C4-2B (cell line): ENCODE measurements around the gene HAND2.

Experiments
- H3K27ac ChIP-seq: fragments of 450-650 bp; 2 replicates; pipeline ENCODE4 v1.5.1; 2017
- CTCF ChIP-seq: fragments of 450-650 bp; conservative IDR thresholded peaks from 2 replicates; pipeline ENCODE4 v1.5.1; 2017; ENCODE audit warnings: mild to moderate bottlenecking
- ZFX ChIP-seq: fragments of 450-650 bp; IDR thresholded peaks from 2 replicates; pipeline ENCODE4 v1.6.1; 2017

Gene HAND2

GRCh38 chr4:173522951-173523395 is 7.1 kb downstream of the HAND2 start:
- no peak overlapping the region for H3K27ac ChIP-seq
- TF ChIP-seq CTCF (no peak), ZFX (no peak)

DNA sequence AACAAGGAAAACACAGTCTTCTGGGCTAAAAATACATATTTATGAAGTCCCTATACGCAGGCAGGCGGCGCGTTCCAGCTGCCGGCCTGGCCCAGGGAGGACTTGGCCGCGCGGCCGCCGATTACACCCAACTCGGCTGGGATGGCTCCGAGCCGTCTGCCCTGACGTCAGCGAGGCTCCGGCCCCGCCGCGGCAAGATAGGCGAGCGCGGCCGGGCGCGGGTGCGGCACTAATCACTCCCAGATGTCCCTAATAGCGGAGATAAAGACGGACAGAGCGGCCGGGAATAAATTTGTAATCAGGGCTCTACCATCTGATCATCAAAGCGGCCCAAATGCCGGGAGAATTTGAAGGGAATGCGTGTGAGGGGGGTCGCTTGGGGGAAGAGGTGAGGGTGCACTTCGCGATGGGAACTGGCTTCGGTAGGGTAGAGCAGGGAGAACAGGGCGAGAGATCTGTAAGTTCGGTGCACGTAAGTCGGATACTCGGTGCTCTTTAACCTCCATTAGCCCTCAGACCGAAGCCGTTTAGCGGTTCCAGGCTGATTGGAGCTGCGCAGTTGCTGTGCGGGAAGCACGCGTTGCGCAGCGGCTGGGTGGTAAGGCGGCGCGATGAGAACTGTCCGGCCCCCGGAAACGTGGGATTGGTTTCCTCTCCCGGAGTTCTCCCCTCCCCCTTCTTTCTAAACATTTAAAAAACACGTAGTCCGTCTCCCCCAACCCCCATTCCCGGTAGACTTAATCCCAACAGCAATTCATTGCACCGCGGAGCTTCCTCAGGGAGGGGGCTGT is 7.7 kb downstream of the HAND2 start:
- TF ChIP-seq CTCF (no peak), ZFX (no peak)
- H3K27ac ChIP-seq = no peak overlapping the region

DNA sequence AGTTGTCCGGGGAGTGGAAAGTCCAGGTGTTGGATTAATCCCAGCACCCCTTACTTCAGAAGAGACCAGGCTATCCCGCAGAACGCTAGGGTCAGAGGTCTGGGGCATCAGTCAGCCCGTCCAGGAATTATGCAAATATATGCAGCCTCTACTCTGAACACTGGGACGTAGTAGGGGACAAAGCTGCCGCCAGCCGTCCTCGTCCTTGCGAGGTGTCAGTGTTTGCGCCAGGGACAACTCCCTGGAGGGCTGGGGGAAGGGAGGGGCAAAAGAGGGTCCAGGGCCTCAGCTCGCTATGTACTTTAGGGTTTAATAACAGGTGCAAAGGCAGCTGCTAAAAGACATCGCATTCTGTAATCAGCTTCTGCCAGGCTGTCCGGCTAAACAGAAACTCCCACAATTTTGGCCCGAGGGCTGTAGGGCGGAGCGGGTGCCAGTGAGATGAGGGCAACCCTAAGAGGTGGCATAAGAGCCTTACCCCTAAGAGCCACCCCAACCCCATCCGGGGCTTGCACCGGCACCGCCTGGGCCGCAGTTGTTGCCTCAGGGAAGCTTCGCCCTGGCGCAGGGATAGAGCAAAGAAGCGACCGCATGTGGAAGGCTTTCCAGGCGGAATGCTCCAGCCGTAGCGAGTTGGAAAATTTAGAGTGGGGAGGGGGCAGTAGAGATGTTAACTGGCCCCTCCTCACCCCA is 8.4 kb downstream of the HAND2 start:
- no peak overlapping the region for H3K27ac ChIP-seq
- no peak for TF ChIP-seq CTCF
- no peak for TF ChIP-seq ZFX

DNA sequence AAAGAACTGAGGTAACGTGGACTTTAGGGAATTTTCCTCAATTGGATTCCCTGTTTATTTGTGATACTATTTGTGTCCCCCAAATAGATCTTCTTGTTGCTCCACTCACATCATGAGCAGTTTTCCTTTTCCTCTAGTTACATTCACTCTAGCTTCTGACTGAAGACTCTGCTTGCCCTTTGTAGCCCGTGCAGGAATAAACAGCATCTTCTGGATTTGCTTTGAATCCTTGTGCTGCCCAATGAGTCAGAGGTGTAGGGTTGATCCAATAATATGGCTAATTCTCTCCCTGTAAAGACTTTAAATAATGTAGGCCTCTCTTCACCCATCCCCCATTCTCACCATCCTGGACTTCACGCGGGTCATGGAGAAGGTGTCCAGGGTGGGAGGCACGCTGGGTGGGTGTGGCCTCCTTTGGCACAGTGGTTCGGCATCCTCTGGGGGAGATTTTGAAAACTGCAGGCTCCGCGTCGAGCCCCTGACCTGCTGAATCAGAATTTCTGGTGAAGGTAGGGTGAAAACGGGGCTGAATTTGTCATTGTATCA is 9.0 kb downstream of the HAND2 start:
- H3K27ac ChIP-seq = no peak overlapping the region
- TF ChIP-seq ZFX (no peak), CTCF (no peak)

DNA sequence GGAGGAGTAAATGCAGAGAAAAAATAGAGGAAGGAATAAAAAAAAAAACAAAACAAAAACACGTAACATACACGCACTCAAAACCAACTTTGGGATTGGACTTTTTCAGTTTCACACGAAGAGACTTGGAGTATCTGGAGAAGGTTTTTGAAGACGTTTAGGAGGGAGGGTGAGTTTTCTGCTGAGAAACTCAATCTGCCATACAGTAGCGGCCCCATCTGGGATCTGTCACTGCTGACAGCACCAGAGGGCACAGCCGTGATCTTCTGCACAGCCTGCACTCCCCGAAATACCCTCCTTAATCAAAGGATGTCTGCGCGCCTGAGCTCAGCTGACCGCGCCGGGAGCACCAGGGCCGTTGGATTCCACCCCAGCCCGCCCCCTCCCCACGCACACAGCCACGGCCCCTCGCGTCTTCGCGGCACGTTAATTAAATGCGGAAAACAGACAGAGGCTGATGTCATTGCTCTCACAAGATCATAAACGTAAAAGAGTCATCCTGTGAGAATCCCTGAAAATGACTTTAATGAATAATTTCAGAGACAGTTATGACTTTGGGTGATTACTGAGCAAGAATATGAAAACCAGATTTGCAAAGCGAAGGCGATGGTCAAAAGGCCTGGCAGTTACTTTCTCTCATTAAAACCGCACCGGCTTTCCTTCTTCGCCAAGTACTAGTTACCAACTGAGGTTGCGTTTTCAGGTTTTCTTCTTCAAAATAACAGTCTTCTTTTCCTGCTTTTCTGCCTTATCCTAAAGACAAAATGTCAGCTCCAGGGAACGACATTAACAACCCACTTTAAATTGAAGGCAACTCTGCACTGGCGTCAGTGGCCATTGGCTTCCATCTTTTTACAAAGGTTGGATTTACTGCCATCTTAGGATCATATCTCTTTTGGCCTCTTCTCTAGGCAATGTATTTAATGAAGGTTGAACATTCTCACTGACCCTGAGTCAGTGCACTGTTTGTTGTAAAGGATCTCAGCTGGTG is 10.6 kb downstream of the HAND2 start:
- no peak overlapping the region for H3K27ac ChIP-seq
- TF ChIP-seq ZFX (no peak), CTCF (no peak)

GRCh38 chr4:173518425-173519102 is 11.5 kb downstream of the HAND2 start:
- H3K27ac ChIP-seq = no peak overlapping the region
- TF ChIP-seq CTCF (no peak), ZFX (no peak)
